PC-3 (cell line): Measurements from ENCODE around the gene SH3PXD2A.

Experiments
- EZH2 ChIP-seq: fragments of 300-600 bp; sonication (generic); IDR thresholded peaks from one replicate; pipeline ENCODE4 v1.6.1; 2017; ENCODE audit warnings: antibody characterized with exemption, mild to moderate bottlenecking, low read length; ENCODE audit not compliant: unreplicated experiment
- EZH2phosphoT487 ChIP-seq: fragments of 300-600 bp; sonication (generic); IDR thresholded peaks from 2 replicates; pipeline ENCODE4 v1.6.1; 2018; ENCODE audit warnings: mild to moderate bottlenecking, antibody characterized with exemption, low read length, borderline replicate concordance
- TF ChIP-seq, protein P1 (sequence below): fragments of 300-600 bp; sonication (generic); conservative IDR thresholded peaks from 2 replicates; pipeline ENCODE4 v1.5.1; 2017; ENCODE audit warnings: antibody characterized with exemption, low read depth, mild to moderate bottlenecking, low read length

DNA sequence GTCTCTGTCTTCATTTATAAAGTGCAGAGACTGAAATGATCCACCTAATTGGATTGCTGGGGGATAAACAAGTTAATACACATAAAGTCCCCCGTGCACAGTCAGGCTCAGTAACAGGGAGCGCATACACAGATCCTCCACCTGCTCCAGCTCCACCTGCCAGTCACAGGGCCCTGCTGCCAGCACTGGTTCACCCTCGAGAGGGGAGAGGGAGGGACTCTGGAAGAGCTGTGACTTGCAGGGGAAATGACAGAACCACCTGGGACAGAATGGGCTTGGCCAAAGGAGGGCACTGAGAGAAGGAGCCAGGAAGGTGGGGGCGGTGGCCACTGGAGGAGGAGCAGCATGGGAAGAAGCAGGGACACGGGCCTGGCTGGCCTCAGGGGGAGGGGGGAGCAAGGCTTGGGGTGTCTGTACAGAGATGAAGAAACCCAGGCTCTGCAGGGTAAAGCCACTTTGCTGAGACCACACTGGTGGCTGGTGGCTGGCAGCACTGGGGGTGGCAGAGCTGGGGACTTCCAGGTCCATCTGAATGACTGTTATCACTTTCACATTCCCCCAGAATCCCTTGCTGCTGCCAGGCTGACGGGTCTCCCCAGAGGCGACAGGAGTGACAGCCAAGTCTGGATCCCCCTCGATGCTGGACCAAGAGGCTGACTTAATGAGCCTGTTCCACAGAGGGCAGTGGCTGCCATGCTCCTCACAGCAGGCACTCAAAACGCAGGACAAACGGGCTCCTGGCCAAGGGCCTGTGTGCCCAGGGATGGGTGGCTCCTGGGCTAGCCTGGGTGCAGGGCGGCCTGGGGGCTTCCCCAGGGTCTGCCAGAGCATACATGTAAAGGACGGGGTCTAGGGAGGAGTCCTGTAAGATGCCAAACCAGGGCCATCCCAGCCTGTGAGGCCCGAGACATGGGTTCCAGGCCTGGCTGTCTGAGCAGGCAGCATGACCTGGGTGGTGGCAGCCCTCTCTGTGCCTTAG, 151.1 kb downstream of the SH3PXD2A start:
- no peak for TF ChIP-seq EZH2phosphoT487
- no peak for TF ChIP-seq EZH2
- TF ChIP-seq, protein P1, sequence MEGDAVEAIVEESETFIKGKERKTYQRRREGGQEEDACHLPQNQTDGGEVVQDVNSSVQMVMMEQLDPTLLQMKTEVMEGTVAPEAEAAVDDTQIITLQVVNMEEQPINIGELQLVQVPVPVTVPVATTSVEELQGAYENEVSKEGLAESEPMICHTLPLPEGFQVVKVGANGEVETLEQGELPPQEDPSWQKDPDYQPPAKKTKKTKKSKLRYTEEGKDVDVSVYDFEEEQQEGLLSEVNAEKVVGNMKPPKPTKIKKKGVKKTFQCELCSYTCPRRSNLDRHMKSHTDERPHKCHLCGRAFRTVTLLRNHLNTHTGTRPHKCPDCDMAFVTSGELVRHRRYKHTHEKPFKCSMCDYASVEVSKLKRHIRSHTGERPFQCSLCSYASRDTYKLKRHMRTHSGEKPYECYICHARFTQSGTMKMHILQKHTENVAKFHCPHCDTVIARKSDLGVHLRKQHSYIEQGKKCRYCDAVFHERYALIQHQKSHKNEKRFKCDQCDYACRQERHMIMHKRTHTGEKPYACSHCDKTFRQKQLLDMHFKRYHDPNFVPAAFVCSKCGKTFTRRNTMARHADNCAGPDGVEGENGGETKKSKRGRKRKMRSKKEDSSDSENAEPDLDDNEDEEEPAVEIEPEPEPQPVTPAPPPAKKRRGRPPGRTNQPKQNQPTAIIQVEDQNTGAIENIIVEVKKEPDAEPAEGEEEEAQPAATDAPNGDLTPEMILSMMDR: no peak
